Measurements from ENCODE around the gene SPATA32. TPM values are rescaled to one million over a fixed set of nuclear protein-coding genes. Genes with fewer than 3 reads are reported as not detected.

SPATA32 gene
- total RNA-seq, 1 experiment from 2014 or later, result 0.48 TPM

DNA sequence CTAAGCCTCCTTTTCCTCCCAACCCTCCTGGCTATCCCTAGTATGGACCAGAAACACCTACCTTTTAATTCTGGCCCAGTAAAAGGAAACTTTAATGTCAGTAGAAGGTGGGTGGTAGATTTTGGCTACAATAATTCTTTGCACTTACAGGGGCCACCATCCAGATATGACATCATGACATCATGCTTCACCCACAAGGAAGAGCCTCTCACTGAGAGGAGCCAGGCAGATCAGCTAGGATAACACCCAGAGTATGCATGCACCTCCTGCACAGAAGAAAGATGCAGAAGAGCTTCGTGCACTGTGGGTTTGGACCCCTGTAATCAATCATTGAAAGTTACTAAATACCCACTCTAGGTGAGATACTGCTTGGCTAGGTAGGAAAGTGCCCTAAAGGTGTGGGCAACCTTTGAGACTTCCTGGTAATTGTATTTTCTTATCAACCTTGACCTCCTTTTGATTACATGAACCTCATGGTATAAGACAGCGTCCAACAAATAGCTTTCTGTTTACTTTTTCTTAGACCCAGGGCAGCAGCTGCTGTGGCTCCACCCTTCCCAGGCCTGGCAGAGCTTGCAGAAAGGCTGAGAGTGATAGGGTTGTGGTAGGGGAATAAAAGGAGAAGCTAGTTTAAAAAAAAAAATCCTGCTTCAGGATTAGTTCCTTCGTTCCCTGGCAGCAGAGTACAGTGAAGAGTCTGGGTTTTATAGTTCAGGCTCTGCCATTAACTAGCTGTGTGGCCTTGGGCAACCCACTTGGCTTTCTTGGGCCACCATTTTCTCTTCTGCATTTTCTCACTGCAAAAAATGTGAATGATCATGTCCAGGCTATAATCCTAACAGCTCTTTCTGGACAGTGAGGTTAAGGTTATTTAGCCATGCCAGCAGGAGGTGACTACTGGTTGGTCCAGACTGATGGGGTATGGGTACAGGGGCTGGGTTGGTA, 48.8 kb upstream of the SPATA32 start:
- Histone ChIP-seq H3F3A (ENCODE audit: insufficient read depth, low read depth) (peaks cover 74% of the 10 kb centered on the region), H3K4me1 (replicated peaks; ENCODE audit: insufficient read depth) (peaks cover 77% of the 10 kb centered on the region), H3K9me2 (ENCODE audit: insufficient read depth) (no peaks in the 10 kb centered on the region), H3K79me2 (ENCODE audit: low read depth) (peaks cover 96% of the 10 kb centered on the region), H3K36me3 (ENCODE audit: low read depth) (peaks cover 43% of the 10 kb centered on the region), H3K27me3 (ENCODE audit: insufficient read depth, low read depth) (no peaks in the 10 kb centered on the region), H4K20me1 (ENCODE audit: insufficient read depth) (peaks cover 53% of the 10 kb centered on the region), H3K27ac (peak overlapping the region; percentile 80), H2AFZ (no peak overlapping the region), H3K9me3 (ENCODE audit: insufficient read depth, low read depth) (no peaks in the 10 kb centered on the region), H3K4me2 (peak overlapping the region; percentile 81), H3K4me3 (peak overlapping the region; percentile 40; the same call in 1 of the 2 replicates)
- intact Hi-C loops (cut with micrococcal nuclease; ENCODE audit: unreplicated experiment), result loop anchor here (10.0 kb wide), 1 partner anchor 176 kb away; the partner anchor contains the start of genes ACBD4 and PLCD3
- no peak for TF ChIP-seq CTCF (conservative IDR thresholded peaks at IDR 0.05)
- TF ChIP-seq EZH2 (IDR thresholded peaks at IDR 0.05; ENCODE audit: low read depth), result no peak
- POLR2A ChIA-PET (ENCODE audit: unreplicated experiment), result interaction anchor here (0.5 to 0.7 kb wide), 8 partner anchors 15 to 164 kb away, joined by 3 to 9 read pairs (median 5); no protein-coding TSS in a partner anchor
- peak; percentile 59 to 76 for DNase-seq
- no TSS peak for BruUV-seq (replicated peaks)
- CTCF ChIA-PET, result interaction anchor here (0.5 to 2.8 kb wide), 5 partner anchors 17 to 175 kb away, joined by 4 to 11 read pairs (median 6); partner anchors contain the start of gene ACBD4

DNA sequence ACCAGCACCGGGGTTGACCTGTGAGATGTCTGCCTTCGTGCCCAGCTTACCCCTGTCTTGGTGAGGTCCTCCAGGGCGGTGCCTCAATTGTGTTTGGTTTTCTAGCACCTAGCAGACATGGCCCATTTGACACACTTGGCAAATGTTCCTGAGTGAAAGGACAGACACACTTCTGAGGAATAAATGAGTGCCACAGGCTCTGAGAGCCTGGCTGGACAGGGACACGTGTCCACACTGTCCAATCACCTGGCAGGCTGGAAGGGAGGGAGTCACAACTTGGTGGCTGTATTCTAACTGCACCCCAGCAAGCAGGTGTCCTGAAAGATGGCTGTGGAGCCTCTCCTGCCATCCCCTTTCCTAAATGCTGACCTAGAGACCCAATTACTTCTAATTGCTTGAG, 47.5 kb upstream of the SPATA32 start:
- Histone ChIP-seq H3F3A (ENCODE audit: insufficient read depth, low read depth) (peaks cover 77% of the 10 kb centered on the region), H4K20me1 (ENCODE audit: insufficient read depth) (peaks cover 54% of the 10 kb centered on the region), H3K4me2 (no peak overlapping the region), H3K9me3 (ENCODE audit: insufficient read depth, low read depth) (no peaks in the 10 kb centered on the region), H3K9me2 (ENCODE audit: insufficient read depth) (no peaks in the 10 kb centered on the region), H3K36me3 (ENCODE audit: low read depth) (peaks cover 51% of the 10 kb centered on the region), H3K27ac (no peak overlapping the region), H3K27me3 (ENCODE audit: insufficient read depth, low read depth) (no peaks in the 10 kb centered on the region), H3K4me3 (no peak overlapping the region), H3K4me1 (replicated peaks; ENCODE audit: insufficient read depth) (peaks cover 65% of the 10 kb centered on the region), H3K79me2 (ENCODE audit: low read depth) (peaks cover 96% of the 10 kb centered on the region), H2AFZ (no peak overlapping the region)
- intact Hi-C loops (cut with micrococcal nuclease; ENCODE audit: unreplicated experiment), result no loop called here
- CTCF ChIA-PET, result no interaction called here
- no peak for DNase-seq
- no TSS peak for BruUV-seq (replicated peaks)
- POLR2A ChIA-PET (ENCODE audit: unreplicated experiment), result no interaction called here
- TF ChIP-seq CTCF (conservative IDR thresholded peaks at IDR 0.05), result no peak
- TF ChIP-seq EZH2 (IDR thresholded peaks at IDR 0.05; ENCODE audit: low read depth), result no peak

DNA sequence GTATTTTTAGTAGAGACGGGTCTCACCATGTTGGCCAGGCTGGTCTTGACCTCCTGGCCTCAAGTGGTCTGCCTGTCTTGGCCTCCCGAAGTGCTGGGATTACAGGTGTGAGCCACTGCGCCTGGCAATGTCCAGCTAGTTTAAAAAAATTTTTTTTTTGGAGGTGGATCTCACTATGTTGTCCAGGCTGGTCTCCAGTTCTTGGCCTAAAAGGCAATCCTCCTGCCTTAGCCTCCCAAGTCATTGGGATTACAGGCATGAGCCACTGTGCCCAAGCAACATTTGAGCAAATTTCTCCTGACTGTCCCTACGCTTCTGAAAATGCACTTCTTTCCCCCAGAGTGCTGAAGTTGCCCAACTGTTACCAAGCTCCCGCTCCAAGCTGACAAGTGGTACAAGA, 46.9 kb upstream of the SPATA32 start:
- no peak for DNase-seq
- H3K79me2 ChIP-seq (ENCODE audit: low read depth), result peaks cover 96% of the 10 kb centered on the region
- H3K27ac ChIP-seq, result no peak overlapping the region
- BruUV-seq (replicated peaks), result no TSS peak
- H2AFZ ChIP-seq, result no peak overlapping the region
- H3K27me3 ChIP-seq (ENCODE audit: insufficient read depth, low read depth), result no peaks in the 10 kb centered on the region
- no peaks in the 10 kb centered on the region for H3K9me2 ChIP-seq (ENCODE audit: insufficient read depth)
- intact Hi-C loops (cut with micrococcal nuclease; ENCODE audit: unreplicated experiment), result no loop called here
- H3K4me3 ChIP-seq, result no peak overlapping the region
- H3K36me3 ChIP-seq (ENCODE audit: low read depth), result peaks cover 55% of the 10 kb centered on the region
- peaks cover 59% of the 10 kb centered on the region for H3K4me1 ChIP-seq (replicated peaks; ENCODE audit: insufficient read depth)
- POLR2A ChIA-PET (ENCODE audit: unreplicated experiment), result no interaction called here
- peaks cover 77% of the 10 kb centered on the region for H3F3A ChIP-seq (ENCODE audit: insufficient read depth, low read depth)
- peaks cover 48% of the 10 kb centered on the region for H4K20me1 ChIP-seq (ENCODE audit: insufficient read depth)
- H3K4me2 ChIP-seq, result no peak overlapping the region
- no peak for TF ChIP-seq CTCF (conservative IDR thresholded peaks at IDR 0.05)
- no peak for TF ChIP-seq EZH2 (IDR thresholded peaks at IDR 0.05; ENCODE audit: low read depth)
- H3K9me3 ChIP-seq (ENCODE audit: insufficient read depth, low read depth), result no peaks in the 10 kb centered on the region
- CTCF ChIA-PET, result no interaction called here

Measured in PC-9 (cell line).